Activated CD4-positive, alpha-beta T cell treated with anti-CD3 and anti-CD28 coated beads for 36 hours (primary cell): ENCODE data around the gene UBXN6. TPM values are rescaled to one million over a fixed set of nuclear protein-coding genes. Genes with fewer than 3 reads are reported as not detected.

Source experiments
- ATAC-seq: fragments of 200-7000 bp; cut with Tn5 transposase; one replicate; pipeline ENCODE4 v1.10.0; 2021; ENCODE audit warnings: mild to moderate bottlenecking, moderate library complexity
- CTCF ChIA-PET: fragments of 350-600 bp; sonication (Branson Sonifier 250); formaldehyde crosslinking; loops from one replicate; lab custom pipeline; 2021; ENCODE audit warnings: antibody characterized with exemption; lab: Charles Lee
- POLR2A ChIA-PET: fragments of 350-600 bp; sonication (Branson Sonifier 250); formaldehyde crosslinking; loops from one replicate; lab custom pipeline; 2021; ENCODE audit warnings: antibody characterized with exemption, inconsistent platforms; lab: Charles Lee
- DNase-seq: peaks from one replicate; pipeline ENCODE4 v3.0.0-alpha.2; 2020
- H3K27ac Mint-ChIP-seq: one replicate; pipeline ENCODE4 v1.8.0; 2021; ENCODE audit warnings: mixed read lengths
- H3K27me3 Mint-ChIP-seq: one replicate; pipeline ENCODE4 v1.8.0; 2021; ENCODE audit warnings: mixed read lengths
- H3K36me3 Mint-ChIP-seq: one replicate; pipeline ENCODE4 v1.8.0; 2021; ENCODE audit warnings: low read depth, mixed read lengths
- H3K4me1 Mint-ChIP-seq: one replicate; pipeline ENCODE4 v1.8.0; 2021; ENCODE audit warnings: mixed read lengths
- H3K4me3 Mint-ChIP-seq: one replicate; pipeline ENCODE4 v1.8.0; 2021; ENCODE audit warnings: mild to moderate bottlenecking, moderate library complexity, mixed read lengths
- H3K9me3 Mint-ChIP-seq: one replicate; pipeline ENCODE4 v1.8.0; 2021; ENCODE audit warnings: low read depth, mixed read lengths
- intact Hi-C, 2 experiments: fragments of 100-400 bp; cut with DNase I in 1 of 2; cut with micrococcal nuclease in 1 of 2; formaldehyde crosslinking; loops; one replicate each; pipeline versions ENCODE4 v1.14.2 to v1.15.1; 2022 to 2024; cut with DNase I, micrococcal nuclease
- total RNA-seq, 2 experiments: library from RNA; stranded (reverse); gene quantifications; one replicate each; pipeline ENCODE4 v1.2.3, GENCODE V29; 2021

Gene UBXN6
- total RNA-seq, 2 experiments from 2014 or later, result 32.9 to 38.4 TPM

DNA sequence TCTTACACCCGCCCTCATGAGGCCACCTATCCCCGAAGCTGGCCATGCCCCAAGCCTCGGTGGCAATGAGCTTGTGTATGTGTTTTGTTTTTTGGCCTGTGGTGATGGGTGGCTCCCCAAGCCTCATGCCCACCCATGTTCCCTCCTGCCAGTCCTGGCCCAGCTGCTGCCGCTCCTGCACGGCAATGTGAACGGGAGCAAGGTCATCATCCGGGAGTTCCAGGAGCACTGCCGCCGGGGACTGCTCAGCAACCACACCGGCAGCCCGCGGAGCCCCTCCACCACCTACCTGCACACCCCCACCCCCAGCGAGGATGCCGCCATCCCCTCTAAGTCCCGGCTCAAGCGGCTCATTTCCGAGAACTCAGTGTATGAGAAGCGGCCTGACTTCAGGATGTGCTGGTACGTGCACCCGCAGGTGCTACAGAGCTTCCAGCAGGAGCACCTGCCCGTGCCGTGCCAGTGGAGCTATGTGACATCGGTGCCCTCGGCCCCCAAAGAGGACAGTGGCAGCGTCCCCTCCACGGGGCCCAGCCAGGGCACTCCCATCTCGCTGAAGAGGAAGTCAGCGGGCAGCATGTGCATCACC lies 24.6 kb downstream of the UBXN6 start:
- POLR2A ChIA-PET, result interaction anchor here (0.6 kb wide), 1 partner anchor 918 kb away, joined by 3 read pairs; no protein-coding TSS in a partner anchor
- Mint-ChIP-seq H3K9me3 (no peaks in the 10 kb centered on the region), H3K4me3 (no peak overlapping the region), H3K27ac (no peak overlapping the region), H3K27me3 (no peaks in the 10 kb centered on the region), H3K4me1 (no peaks in the 10 kb centered on the region), H3K36me3 (peaks cover 50% of the 10 kb centered on the region)
- intact Hi-C loops, result no loop called here
- DNase-seq (no peak), ATAC-seq (no peak)
- CTCF ChIA-PET, result no interaction called here

DNA sequence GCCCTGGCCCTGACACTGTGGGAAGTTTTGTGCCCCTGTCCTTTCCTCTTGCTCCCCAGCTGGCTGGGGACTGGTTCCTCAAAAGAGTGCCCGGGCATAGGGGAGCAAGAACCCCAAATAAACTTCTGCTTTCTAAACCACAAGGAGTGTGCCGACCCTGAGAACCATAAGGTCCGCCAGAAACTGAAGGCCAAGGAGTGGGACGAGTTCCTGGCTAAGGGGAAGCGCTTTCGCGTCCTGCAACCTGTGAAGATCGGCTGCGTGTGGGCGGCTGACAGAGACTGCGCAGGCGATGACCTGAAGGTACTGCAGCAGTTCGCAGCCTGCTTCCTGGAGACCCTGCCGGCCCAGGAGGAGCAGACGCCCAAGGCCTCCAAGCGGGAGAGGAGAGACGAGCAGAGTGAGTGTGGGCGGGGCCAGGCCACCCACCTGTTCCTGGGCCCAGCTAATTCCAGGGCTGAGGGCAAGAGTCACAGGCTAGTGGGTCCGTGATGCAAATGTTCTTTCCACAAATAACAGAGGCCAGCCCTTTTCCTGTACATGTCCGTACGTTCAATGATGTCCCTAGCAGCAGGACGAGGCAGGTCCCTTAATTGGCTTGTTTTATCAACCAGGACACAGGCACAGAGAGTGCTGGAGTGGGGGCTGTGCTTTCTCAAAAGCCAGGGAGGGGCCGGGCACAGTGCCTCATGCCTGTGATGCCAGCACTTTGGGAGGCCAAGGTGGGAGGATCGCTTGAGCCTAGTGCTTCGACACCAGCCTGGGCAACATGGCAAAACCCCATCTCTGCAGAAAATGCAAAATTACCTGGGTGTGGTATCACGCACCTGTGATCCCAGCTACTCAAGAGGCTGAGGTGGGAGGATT lies 25.6 kb downstream of the UBXN6 start:
- CTCF ChIA-PET, result no interaction called here
- intact Hi-C loops, result no loop called here
- Mint-ChIP-seq H3K9me3 (no peaks in the 10 kb centered on the region), H3K4me1 (no peaks in the 10 kb centered on the region), H3K4me3 (no peak overlapping the region), H3K27ac (no peak overlapping the region), H3K36me3 (peaks cover 49% of the 10 kb centered on the region), H3K27me3 (no peaks in the 10 kb centered on the region)
- ATAC-seq, result no peak
- POLR2A ChIA-PET, result interaction anchor here (0.7 kb wide), 1 partner anchor 113 kb away, joined by 5 read pairs; no protein-coding TSS in a partner anchor
- DNase-seq, result no peak

DNA sequence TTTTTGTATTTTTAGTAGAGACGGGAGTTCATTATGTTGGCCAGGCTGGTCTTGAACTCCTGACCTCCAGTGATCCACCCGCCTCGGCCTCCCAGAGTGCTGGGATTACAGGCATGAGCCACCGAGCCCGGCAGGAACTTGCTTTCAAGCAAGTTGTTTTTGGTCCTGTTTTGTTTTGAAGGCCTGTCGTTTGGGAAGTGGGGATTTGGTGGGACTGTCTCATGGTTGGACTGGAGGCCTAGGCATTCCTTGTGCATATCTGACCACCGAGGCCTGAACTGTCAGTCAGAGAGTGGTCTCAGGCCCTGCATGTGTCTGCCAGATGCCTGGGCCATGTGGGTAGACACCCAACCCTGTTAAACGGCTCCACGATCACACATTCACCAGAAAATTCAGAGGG lies 26.3 kb downstream of the UBXN6 start:
- no peaks in the 10 kb centered on the region for H3K9me3 Mint-ChIP-seq
- ChIA-PET CTCF (no interaction called here), POLR2A (no interaction called here)
- ATAC-seq, result no peak
- no peak overlapping the region for H3K4me3 Mint-ChIP-seq
- no peak overlapping the region for H3K27ac Mint-ChIP-seq
- H3K36me3 Mint-ChIP-seq, result peaks cover 49% of the 10 kb centered on the region
- DNase-seq, result no peak
- intact Hi-C loops, result no loop called here
- no peaks in the 10 kb centered on the region for H3K4me1 Mint-ChIP-seq
- no peaks in the 10 kb centered on the region for H3K27me3 Mint-ChIP-seq

DNA sequence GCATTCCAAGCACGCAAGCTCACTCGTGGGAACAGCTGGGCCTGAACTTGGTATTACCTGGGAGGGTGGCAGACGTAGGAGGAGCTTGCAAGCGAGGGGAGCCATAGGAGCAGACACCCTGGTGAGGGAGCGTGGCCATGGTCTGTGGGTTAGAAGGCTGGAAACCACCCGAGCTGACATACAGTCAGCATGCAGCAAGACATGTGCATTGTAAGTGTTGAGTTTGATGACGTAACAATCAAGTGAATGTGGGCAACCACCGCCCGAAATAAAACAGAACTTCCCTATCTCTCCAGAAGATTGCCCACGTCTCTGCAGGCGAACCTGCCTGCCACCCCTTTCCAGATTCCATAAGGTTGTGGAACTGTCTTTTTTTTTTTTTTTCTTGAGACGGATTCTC lies 26.8 kb downstream of the UBXN6 start:
- Mint-ChIP-seq H3K36me3 (peaks cover 51% of the 10 kb centered on the region), H3K27me3 (no peaks in the 10 kb centered on the region), H3K27ac (no peak overlapping the region), H3K4me3 (no peak overlapping the region), H3K9me3 (no peaks in the 10 kb centered on the region), H3K4me1 (no peaks in the 10 kb centered on the region)
- no peak for ATAC-seq
- DNase-seq, result no peak
- intact Hi-C loops, result no loop called here
- POLR2A ChIA-PET, result no interaction called here
- CTCF ChIA-PET, result no interaction called here

DNA sequence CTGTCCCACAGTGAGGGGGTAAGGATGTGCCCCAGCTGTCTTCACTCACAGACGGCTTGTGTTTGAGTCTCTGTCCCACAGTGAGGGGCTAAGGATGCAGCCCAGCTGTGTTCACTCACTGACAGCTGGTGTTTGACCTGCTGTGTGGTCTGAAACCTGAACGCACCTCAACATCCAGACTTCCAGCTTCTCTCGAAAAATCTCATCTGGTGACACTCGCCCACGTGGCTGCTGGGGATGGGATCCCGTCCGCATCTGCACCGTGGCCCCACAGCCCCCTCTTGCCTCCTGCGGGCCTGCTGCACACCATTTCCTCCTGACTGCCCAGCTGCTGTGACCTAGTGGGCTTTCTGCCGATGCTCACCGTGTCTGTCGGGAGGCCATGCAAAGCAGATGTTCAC lies 27.8 kb downstream of the UBXN6 start:
- intact Hi-C loops, result no loop called here
- Mint-ChIP-seq H3K4me3 (no peak overlapping the region), H3K27ac (no peak overlapping the region), H3K9me3 (no peaks in the 10 kb centered on the region), H3K4me1 (no peaks in the 10 kb centered on the region), H3K27me3 (no peaks in the 10 kb centered on the region), H3K36me3 (peaks cover 51% of the 10 kb centered on the region)
- ChIA-PET POLR2A (no interaction called here), CTCF (interaction anchor here (0.6 to 1.0 kb wide), 3 partner anchors 10 to 181 kb away, joined by 3 to 4 read pairs (median 3); no protein-coding TSS in a partner anchor)
- ATAC-seq, result no peak
- DNase-seq, result no peak

DNA sequence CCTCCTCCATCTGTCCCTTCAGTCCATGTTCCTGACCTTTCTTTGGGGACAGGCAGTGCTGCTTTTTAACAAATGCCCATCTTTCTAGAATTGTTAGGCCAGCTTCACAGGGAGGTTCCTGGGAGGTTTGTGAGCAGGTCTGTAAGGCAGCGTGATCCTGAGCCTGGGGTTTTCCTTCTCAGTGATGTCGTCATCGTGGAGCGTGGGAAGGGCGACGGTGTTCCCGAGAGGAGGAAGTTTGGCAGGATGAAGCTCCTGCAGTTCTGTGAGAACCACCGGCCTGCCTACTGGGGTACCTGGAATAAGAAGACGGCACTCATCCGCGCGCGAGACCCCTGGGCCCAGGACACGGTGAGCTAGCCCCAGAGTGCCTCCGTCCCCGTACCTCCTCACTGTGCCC lies 28.3 kb downstream of the UBXN6 start:
- no peaks in the 10 kb centered on the region for H3K4me1 Mint-ChIP-seq
- no peak for DNase-seq
- no peaks in the 10 kb centered on the region for H3K27me3 Mint-ChIP-seq
- ATAC-seq, result no peak
- H3K36me3 Mint-ChIP-seq, result peaks cover 47% of the 10 kb centered on the region
- ChIA-PET POLR2A (interaction anchor here (0.7 kb wide), 1 partner anchor 467 kb away, joined by 3 read pairs; no protein-coding TSS in a partner anchor), CTCF (interaction anchor here (0.6 to 1.0 kb wide), 3 partner anchors 10 to 180 kb away, joined by 3 to 4 read pairs (median 3); no protein-coding TSS in a partner anchor)
- intact Hi-C loops, result no loop called here
- H3K27ac Mint-ChIP-seq, result no peak overlapping the region
- H3K4me3 Mint-ChIP-seq, result no peak overlapping the region
- no peaks in the 10 kb centered on the region for H3K9me3 Mint-ChIP-seq

DNA sequence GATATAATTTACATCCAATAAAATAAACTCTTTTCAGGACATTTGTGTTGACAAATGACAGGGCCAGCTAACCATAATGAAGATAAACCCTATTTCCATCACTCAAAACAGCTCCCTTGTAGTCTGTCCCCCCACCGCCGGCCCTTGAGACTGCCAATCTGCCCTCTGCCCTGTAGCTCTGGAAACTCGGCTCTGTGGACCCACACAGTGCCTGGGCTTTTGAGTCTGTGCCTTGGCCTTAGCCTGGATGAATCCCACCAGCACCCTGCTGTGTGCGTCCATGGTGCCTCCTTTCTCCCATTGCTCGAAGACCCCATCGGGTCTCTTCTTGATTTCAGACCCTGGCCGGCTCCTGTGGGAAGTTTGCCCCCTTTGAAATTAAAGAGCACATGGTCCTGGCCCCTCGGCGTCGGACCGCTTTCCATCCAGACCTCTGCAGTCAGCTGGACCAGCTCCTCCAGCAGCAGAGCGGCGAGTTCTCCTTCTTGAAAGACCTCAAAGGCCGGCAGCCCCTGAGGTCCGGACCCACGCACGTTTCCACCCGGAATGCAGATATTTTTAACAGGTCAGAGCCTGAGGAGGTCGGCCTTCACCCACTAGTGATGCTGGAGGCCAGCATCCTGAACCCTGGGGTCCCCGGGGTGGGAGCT lies 29.1 kb downstream of the UBXN6 start:
- H3K27ac Mint-ChIP-seq, result no peak overlapping the region
- POLR2A ChIA-PET, result interaction anchor here (0.7 kb wide), 1 partner anchor 468 kb away, joined by 3 read pairs; no protein-coding TSS in a partner anchor
- H3K4me3 Mint-ChIP-seq, result no peak overlapping the region
- H3K36me3 Mint-ChIP-seq, result peaks cover 54% of the 10 kb centered on the region
- H3K27me3 Mint-ChIP-seq, result no peaks in the 10 kb centered on the region
- no peak for ATAC-seq
- H3K4me1 Mint-ChIP-seq, result no peaks in the 10 kb centered on the region
- DNase-seq, result no peak
- intact Hi-C loops, result no loop called here
- no peaks in the 10 kb centered on the region for H3K9me3 Mint-ChIP-seq
- CTCF ChIA-PET, result interaction anchor here (0.7 kb wide), 1 partner anchor 66 kb away, joined by 3 read pairs; no protein-coding TSS in a partner anchor

DNA sequence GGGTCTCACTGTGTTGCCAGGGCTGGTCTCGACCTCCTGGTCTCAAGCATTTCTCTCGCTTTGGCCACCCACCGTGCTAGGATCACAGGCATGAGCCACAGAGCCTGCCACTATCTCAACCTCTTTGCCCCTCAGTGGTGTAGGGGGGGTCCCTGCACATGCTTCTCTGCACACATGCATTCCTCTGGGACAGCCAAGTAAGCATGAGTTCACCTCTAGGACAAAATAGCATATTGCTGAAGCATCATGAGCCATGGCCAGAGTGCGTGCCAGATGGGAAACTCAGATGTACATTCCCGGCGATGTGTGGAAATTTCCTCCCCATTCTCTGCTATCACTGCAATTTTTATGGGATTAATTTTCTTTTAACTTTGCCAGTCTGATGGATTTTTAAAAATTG lies 32.1 kb downstream of the UBXN6 start:
- Mint-ChIP-seq H3K27me3 (no peaks in the 10 kb centered on the region), H3K27ac (no peak overlapping the region), H3K4me3 (no peak overlapping the region), H3K4me1 (no peaks in the 10 kb centered on the region), H3K9me3 (no peaks in the 10 kb centered on the region), H3K36me3 (peaks cover 42% of the 10 kb centered on the region)
- ATAC-seq, result no peak
- DNase-seq, result no peak
- intact Hi-C loops, result no loop called here
- POLR2A ChIA-PET, result no interaction called here
- CTCF ChIA-PET, result no interaction called here

DNA sequence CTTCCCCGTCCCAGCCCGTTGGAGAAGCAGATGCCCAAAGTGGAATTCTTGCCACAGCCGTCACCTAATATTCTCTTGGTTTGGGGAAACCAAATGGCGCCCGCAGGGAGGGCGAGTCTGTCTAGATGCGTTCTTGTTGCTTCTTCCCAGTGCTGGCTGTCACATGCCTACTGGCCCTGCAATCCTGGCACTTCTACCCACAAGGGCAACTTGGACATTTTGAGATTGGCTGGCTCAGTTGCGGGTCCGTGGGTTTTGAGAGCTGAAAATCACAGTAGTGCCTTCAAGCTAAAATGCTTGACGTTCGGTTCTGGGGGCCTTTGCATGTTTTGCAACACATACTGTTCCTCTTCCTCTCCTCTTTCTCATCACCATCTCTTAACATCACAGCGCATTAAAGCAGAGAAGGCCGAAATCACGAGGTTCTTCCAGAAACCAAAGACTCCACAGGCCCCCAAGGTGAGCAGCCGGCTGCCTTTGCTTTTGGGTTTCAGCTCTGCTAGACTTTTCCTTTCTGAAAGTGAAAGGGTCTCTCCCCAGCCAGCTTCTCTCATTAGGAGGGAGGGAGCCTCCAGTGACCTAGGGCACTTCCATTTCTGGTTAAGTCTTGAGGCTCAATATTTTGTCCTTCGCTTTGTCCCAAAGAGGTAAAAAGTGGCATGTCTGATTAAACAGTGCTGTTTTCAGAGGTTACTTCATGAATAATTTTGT lies 34.0 kb downstream of the UBXN6 start:
- no peak overlapping the region for H3K27ac Mint-ChIP-seq
- ATAC-seq, result no peak
- ChIA-PET POLR2A (no interaction called here), CTCF (interaction anchor here (0.6 kb wide), 1 partner anchor 201 kb away, joined by 3 read pairs; no protein-coding TSS in a partner anchor)
- intact Hi-C loops, result no loop called here
- peaks cover 31% of the 10 kb centered on the region for H3K36me3 Mint-ChIP-seq
- H3K4me3 Mint-ChIP-seq, result no peak overlapping the region
- DNase-seq, result no peak
- H3K9me3 Mint-ChIP-seq, result no peaks in the 10 kb centered on the region
- no peaks in the 10 kb centered on the region for H3K4me1 Mint-ChIP-seq
- no peaks in the 10 kb centered on the region for H3K27me3 Mint-ChIP-seq

DNA sequence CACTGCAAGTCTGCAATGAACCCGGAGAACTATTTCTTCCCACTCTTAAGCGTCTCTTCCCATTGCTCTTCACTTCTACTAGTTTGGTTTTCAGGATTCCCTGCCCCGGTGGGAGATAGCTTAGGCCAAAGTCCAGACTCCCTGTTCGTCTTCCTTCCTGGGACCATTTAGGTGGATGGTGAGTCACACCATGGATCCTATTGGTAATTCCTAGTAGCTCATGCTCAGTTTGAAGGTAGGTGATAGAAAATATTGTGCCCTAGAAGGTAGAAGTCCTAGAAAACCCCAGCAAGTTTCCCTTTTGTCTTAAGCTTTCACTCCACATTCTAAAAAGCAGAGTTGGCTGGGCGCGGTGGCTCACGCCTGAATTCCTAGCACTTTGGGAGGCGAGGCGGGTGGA lies 41.3 kb downstream of the UBXN6 start:
- DNase-seq, result no peak
- Mint-ChIP-seq H3K27ac (no peak overlapping the region), H3K4me3 (no peak overlapping the region), H3K36me3 (peaks cover 47% of the 10 kb centered on the region), H3K9me3 (no peaks in the 10 kb centered on the region), H3K4me1 (no peaks in the 10 kb centered on the region), H3K27me3 (no peaks in the 10 kb centered on the region)
- ChIA-PET CTCF (no interaction called here), POLR2A (interaction anchor here (0.6 to 0.9 kb wide), 2 partner anchors 9 to 160 kb away, joined by 3 to 6 read pairs; no protein-coding TSS in a partner anchor)
- intact Hi-C loops, result no loop called here
- no peak for ATAC-seq

DNA sequence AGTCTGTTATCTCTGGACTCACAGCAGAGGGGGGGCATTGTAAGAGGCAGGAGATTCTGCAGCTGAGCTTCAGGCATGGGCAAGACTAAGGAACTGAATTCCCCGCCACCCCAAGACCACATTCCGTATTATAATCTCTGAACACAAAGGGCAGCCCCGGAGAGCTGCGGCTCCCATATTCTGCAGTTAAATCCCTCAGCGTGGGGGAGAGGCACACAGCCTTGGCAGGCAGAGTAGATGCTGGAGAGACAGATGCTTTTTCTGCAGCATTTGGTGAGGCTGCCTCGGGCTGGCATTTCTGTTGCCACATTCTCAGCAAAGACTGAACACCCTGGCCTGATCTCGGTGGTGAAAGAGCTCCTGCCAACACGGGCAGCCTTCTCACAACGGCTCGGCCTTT lies 42.2 kb downstream of the UBXN6 start:
- intact Hi-C loops, result no loop called here
- H3K36me3 Mint-ChIP-seq, result peaks cover 47% of the 10 kb centered on the region
- H3K4me1 Mint-ChIP-seq, result no peaks in the 10 kb centered on the region
- no peak overlapping the region for H3K27ac Mint-ChIP-seq
- no peaks in the 10 kb centered on the region for H3K9me3 Mint-ChIP-seq
- ATAC-seq (no peak), DNase-seq (no peak)
- no peaks in the 10 kb centered on the region for H3K27me3 Mint-ChIP-seq
- H3K4me3 Mint-ChIP-seq, result no peak overlapping the region
- ChIA-PET POLR2A (interaction anchor here (0.6 kb wide), 1 partner anchor 18 kb away, joined by 3 read pairs; no protein-coding TSS in a partner anchor), CTCF (interaction anchor here (0.7 to 0.9 kb wide), 2 partner anchors 22 to 148 kb away, joined by 3 read pairs; no protein-coding TSS in a partner anchor)
